RWPE1 (cell line): ENCODE measurements around the gene PGLYRP4.

Source experiments
- CTCF ChIA-PET: fragments of 350-600 bp; sonication (Branson Sonifier 250); formaldehyde crosslinking; extraction: SDS; loops from one replicate; lab custom pipeline; 2021; lab: Yijun Ruan, JAX
- POLR2A ChIA-PET: fragments of 400-600 bp; formaldehyde crosslinking; extraction: SDS; loops from one replicate; lab custom pipeline; 2020; ENCODE audit warnings: antibody characterized with exemption; ENCODE audit not compliant: low non-redundant PET; lab: Yijun Ruan, JAX
- DNase-seq: peaks from one replicate; pipeline ENCODE4 v3.0.0; 2012; ENCODE audit warnings: low spot score
- H3K27ac ChIP-seq: fragments of 450-650 bp; 2 replicates; pipeline ENCODE4 v1.5.1; 2017
- CTCF ChIP-seq: fragments of 450-650 bp; conservative IDR thresholded peaks from 2 replicates; pipeline ENCODE4 v1.5.1; 2017; ENCODE audit warnings: low read depth, mild to moderate bottlenecking

The PGLYRP4 gene

GRCh38 chr1:153306303-153307220, 42.1 kb downstream of the PGLYRP4 start:
- no peak for TF ChIP-seq CTCF
- ChIA-PET POLR2A (no interaction called here), CTCF (no interaction called here)
- H3K27ac ChIP-seq, result no peak overlapping the region
- no peak for DNase-seq

DNA sequence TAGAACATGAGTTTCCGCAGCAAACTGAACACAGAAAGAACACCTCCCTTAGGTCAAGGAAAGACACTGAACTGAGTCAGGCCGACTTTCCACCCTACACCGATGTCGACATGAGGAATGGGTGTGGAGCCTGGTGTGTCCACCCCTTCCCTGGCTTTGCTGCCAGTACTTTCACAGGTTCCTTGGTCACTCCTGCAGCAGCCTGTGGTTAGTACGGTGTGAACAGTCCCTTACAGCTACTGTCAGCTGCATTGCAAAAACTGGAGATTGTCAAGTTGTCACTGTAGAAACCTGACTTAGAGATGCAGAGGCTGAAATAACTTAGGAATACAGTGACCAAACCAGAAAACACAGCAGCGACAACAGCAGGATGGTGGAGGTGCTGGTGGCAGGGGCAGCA, 43.0 kb downstream of the PGLYRP4 start:
- CTCF ChIA-PET, result interaction anchor here (0.7 kb wide), 1 partner anchor 42 kb away, joined by 3 read pairs; no protein-coding TSS in a partner anchor
- no peak for TF ChIP-seq CTCF
- DNase-seq, result no peak
- H3K27ac ChIP-seq, result no peak overlapping the region
- POLR2A ChIA-PET, result no interaction called here

GRCh38 chr1:153302308-153302707, 46.3 kb downstream of the PGLYRP4 start:
- ChIA-PET POLR2A (no interaction called here), CTCF (no interaction called here)
- DNase-seq, result no peak
- TF ChIP-seq CTCF, result no peak
- no peak overlapping the region for H3K27ac ChIP-seq

- ChIA-PET POLR2A (no interaction called here), CTCF (no interaction called here)
- no peak for DNase-seq
- H3K27ac ChIP-seq, result no peak overlapping the region
- no peak for TF ChIP-seq CTCF
Observed at GRCh38 chr1:153293851-153294250, 54.8 kb downstream of the PGLYRP4 start.

DNA sequence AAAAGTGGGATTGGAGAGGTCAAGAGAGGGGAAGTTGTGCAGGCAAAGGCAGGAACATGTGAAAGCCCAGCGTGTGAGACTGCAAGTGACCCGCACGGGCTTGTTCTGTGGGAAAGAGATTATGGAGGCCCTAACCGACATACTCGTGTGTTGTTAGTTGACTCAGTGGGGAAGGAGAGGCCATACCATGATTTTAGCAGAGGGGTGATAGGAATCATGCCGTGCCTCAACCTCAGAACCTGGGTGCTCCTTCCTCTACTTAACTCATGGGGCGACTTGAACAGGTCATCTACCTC, 55.2 kb downstream of the PGLYRP4 start:
- POLR2A ChIA-PET, result no interaction called here
- TF ChIP-seq CTCF, result no peak
- DNase-seq, result no peak
- no peak overlapping the region for H3K27ac ChIP-seq
- CTCF ChIA-PET, result interaction anchor here (0.6 kb wide), 1 partner anchor 364 kb away, joined by 3 read pairs; no protein-coding TSS in a partner anchor

DNA sequence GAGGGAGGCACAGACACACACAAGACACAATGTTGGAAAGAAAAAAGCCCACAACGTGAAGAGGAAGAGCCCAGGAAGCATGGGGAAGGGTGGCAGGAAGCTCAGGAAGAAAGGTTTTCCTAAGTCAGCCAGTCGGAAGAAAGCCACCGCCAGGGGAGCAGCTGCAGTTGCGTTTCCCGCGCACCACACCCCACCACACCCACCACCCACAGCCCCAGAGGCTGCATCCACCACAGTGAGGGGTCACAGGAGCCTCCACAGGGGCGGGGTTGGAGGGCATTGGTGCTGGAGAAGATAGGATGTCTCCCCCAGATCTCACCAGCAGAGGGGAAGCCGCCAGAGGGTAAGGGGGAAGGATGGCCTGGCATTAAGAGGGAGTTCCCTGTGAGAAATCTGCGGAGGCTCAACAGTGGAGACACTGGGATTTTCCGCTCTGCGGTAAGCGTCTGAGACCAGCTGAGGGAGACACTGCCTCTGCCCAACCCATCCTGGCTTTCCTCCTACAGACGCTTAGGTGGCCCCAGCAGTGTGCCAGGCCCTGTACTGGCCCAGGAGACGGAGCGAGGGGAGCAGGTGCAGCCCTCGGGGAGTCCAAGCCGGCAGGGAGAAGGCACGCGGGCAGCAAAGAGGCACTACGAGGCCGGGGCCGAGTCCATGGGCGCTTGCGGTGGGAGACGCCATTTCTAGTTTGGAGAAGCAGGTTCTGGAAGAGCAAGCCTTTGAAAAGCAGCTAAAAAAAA, 55.7 kb downstream of the PGLYRP4 start:
- no peak overlapping the region for H3K27ac ChIP-seq
- ChIA-PET CTCF (interaction anchor here (0.6 to 1.0 kb wide), 3 partner anchors 38 to 819 kb away, joined by 3 read pairs; no protein-coding TSS in a partner anchor), POLR2A (no interaction called here)
- no peak for TF ChIP-seq CTCF
- no peak for DNase-seq
